K562 (cell line): Measurements from ENCODE around the gene BNIPL. TPM values are rescaled to one million over a fixed set of nuclear protein-coding genes. Genes with fewer than 3 reads are reported as not detected.

Source experiments
- FOXK2 ChIP-seq, 2 experiments: fragments of 450-650 bp; IDR thresholded peaks in 1 of 2; conservative IDR thresholded peaks in 1 of 2; 2 replicates each; pipeline ENCODE4 v1.6.1; 2016; ENCODE audit warnings: low read depth in 2 of 2, mild to moderate bottlenecking in 1 of 2
- HOXB6 ChIP-seq: fragments of 250-450 bp; sonication (Bioruptor Pico); IDR thresholded peaks from 2 replicates; pipeline ENCODE4 v1.5.1; 2022; ENCODE audit warnings: mild to moderate bottlenecking, borderline replicate concordance
- MEF2A ChIP-seq: IDR thresholded peaks from 2 replicates; pipeline ENCODE4 v1.6.1; 2011; ENCODE audit warnings: low read depth, mild to moderate bottlenecking, low read length, moderate library complexity; ENCODE audit not compliant: control insufficient read depth
- MYC ChIP-seq, 2 experiments: fragments of 250-450 bp in 1 of 2; sonication (Bioruptor Pico) in 1 of 2; IDR thresholded peaks; 2 replicates each; pipeline versions ENCODE4 v1.5.1 to v1.6.1; 2012 to 2021; ENCODE audit warnings: low read depth in 2 of 2, borderline replicate concordance in 1 of 2, improper control_type of control experiment in 1 of 2, low read length in 1 of 2, mild to moderate bottlenecking in 1 of 2, moderate library complexity in 1 of 2
- NFIC ChIP-seq: fragments of 450-650 bp; IDR thresholded peaks from 2 replicates; pipeline ENCODE4 v1.6.1; 2017; ENCODE audit warnings: mild to moderate bottlenecking, inconsistent platforms
- RAD51 ChIP-seq: fragments of 450-650 bp; IDR thresholded peaks from 2 replicates; pipeline ENCODE4 v1.7.1; 2016; ENCODE audit warnings: low read depth, mild to moderate bottlenecking, borderline replicate concordance
- SIN3B ChIP-seq: fragments of 450-650 bp; IDR thresholded peaks from 2 replicates; pipeline ENCODE4 v1.6.1; 2017; ENCODE audit warnings: low read depth, mild to moderate bottlenecking, moderate library complexity
- SMAD2 ChIP-seq: fragments of 150-350 bp; IDR thresholded peaks from 2 replicates; pipeline ENCODE4 v1.6.1; 2014; ENCODE audit warnings: low read depth, mild to moderate bottlenecking, low read length
- TCF3 ChIP-seq: sonication (generic); formaldehyde crosslinking; IDR thresholded peaks from 2 replicates; pipeline ENCODE4 v1.4.0; 2020; ENCODE audit warnings: mild to moderate bottlenecking, missing genetic modification reagents
- XRCC4 ChIP-seq: IDR thresholded peaks from one replicate; pipeline ENCODE4 v1.6.1; 2011; ENCODE audit not compliant: insufficient read depth, insufficient read length; ENCODE audit errors: extremely low read depth
- ZEB2 ChIP-seq: fragments of 450-650 bp; IDR thresholded peaks from 2 replicates; pipeline ENCODE4 v1.6.1; 2016
- ZNF121 ChIP-seq: sonication (generic); formaldehyde crosslinking; conservative IDR thresholded peaks from 2 replicates; pipeline ENCODE4 v1.8.0; 2022; ENCODE audit warnings: missing genetic modification reagents
- polyA plus RNA-seq, 8 experiments: library from polyadenylated mRNA; depleted of rRNA in 4 of 8; stranded (reverse) in 5 of 8; unstranded in 3 of 8; fragments of >200 nt; fragmentation: Nextera tagmentation in 2 of 8; fragmentation: Illumina TruSeq in 1 of 8; extraction: Ambion mirVana in 2 of 8; extraction: Trizol in 1 of 8; gene quantifications; 2 replicates each; pipeline versions ENCODE4 v1.2.1 to v1.2.3, GENCODE V29; 2011 to 2014; ENCODE audit warnings: inconsistent platforms in 1 of 8, missing spikeins in 1 of 8
- total RNA-seq, 7 experiments: library from RNA; depleted of rRNA in 6 of 7; stranded (reverse); fragments of >200 nt in 6 of 7; fragmentation: Illumina TruSeq in 2 of 7; extraction: Trizol in 2 of 7; gene quantifications; 2 replicates each; pipeline versions ENCODE4 v1.2.1 to v1.2.3, GENCODE V29; 2011 to 2021; ENCODE audit warnings: low replicate concordance in 1 of 7
- TF ChIP-seq, protein P1 (sequence below): fragments of 250-450 bp; sonication (Bioruptor Pico); IDR thresholded peaks from 2 replicates; pipeline ENCODE4 v1.8.0; 2022; ENCODE audit warnings: inconsistent platforms, mild to moderate bottlenecking, moderate library complexity, borderline replicate concordance
- TF ChIP-seq, protein P2 (sequence below): fragments of 250-450 bp; sonication (Bioruptor Pico); IDR thresholded peaks from 2 replicates; pipeline ENCODE4 v1.4.0; 2020; ENCODE audit warnings: mild to moderate bottlenecking, moderate library complexity
- TF ChIP-seq, protein P3 (sequence below): fragments of 450-650 bp; IDR thresholded peaks from 2 replicates; pipeline ENCODE4 v1.6.1; 2018; ENCODE audit warnings: mild to moderate bottlenecking, low read depth; ENCODE audit not compliant: partially characterized antibody
- TF ChIP-seq, protein P4 (sequence below): sonication (generic); formaldehyde crosslinking; IDR thresholded peaks from 2 replicates; pipeline ENCODE4 v1.8.0; 2022; ENCODE audit warnings: mild to moderate bottlenecking, low read depth, missing genetic modification reagents
- TF ChIP-seq, protein P5 (sequence below), 2 experiments: fragments of 150-350 bp in 1 of 2; IDR thresholded peaks; 2 replicates each; pipeline ENCODE4 v1.6.1; 2012 to 2016; ENCODE audit warnings: low read depth in 2 of 2, low read length in 2 of 2, mild to moderate bottlenecking in 1 of 2, moderate library complexity in 1 of 2

Gene BNIPL
- total and polyA plus RNA-seq, 9 of the 15 experiments (the other 6 are each of a cell fraction or from before 2014, with no cell fraction given), result 0.08 to 1.4 (median 0.68) TPM

DNA sequence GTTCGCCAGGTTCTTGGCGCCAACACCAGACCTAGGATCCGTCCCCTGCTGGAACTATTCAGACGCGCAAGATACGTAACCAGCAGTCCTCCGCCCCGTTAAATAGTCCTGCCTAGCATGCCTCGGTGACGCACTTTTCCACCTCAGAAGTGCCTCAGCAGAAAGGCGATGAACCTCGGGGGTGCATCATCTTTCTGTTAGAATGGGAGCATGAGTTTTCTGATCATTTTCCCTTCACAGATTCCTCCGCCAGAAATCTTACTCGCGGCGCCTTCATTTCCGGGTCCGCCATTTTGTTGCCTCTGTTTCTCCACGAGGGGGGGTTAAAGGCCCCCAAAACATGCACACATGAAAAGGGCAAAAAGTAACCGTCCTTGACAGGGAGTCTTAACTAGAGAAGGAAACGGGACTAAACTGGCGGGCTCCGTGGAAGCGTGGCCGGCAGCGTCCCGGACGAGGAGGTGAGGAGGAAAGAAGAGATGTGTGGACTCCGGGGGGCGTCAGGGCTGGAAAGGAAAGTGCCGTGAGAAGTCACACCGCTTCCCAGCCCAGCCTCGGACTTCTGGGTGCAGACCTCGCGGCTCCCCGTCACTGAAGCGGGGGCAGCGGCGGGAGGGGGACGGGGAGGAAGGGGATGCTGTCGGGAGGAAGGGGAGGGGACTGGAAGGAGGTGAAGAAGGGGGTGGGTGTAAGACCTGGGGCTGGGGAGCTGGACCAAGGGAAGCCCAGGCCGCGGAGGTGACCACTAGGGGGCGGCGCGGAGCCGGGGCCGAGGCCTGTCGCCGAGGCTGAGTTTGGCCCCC lies 34.3 kb downstream of the BNIPL start, which contains the start of gene GABPB2 (continued):
- TF ChIP-seq, protein P1, sequence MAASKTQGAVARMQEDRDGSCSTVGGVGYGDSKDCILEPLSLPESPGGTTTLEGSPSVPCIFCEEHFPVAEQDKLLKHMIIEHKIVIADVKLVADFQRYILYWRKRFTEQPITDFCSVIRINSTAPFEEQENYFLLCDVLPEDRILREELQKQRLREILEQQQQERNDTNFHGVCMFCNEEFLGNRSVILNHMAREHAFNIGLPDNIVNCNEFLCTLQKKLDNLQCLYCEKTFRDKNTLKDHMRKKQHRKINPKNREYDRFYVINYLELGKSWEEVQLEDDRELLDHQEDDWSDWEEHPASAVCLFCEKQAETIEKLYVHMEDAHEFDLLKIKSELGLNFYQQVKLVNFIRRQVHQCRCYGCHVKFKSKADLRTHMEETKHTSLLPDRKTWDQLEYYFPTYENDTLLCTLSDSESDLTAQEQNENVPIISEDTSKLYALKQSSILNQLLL, result no peak
- TF ChIP-seq MEF2A, result no peak
- TF ChIP-seq ZNF121 (CRISPR knock-in tag), result no peak
- peak; percentile 88 to 89; a peak in 3 of 4 replicates for TF ChIP-seq FOXK2 (conservative IDR thresholded peaks at IDR 0.05 in 1 of 2, IDR thresholded peaks at IDR 0.05 in 1 of 2; ENCODE audit: low read depth in 2 of 2)
- peak; percentile 74 for TF ChIP-seq NFIC
- peak; percentile 91 for TF ChIP-seq MYC (IDR thresholded peaks at IDR 0.05; ENCODE audit: low read depth, low read length)
- peak; percentile 98 for TF ChIP-seq MYC (CRISPR knock-in tag; IDR thresholded peaks at IDR 0.05; ENCODE audit: borderline replicate concordance, low read depth)
- TF ChIP-seq, protein P2, sequence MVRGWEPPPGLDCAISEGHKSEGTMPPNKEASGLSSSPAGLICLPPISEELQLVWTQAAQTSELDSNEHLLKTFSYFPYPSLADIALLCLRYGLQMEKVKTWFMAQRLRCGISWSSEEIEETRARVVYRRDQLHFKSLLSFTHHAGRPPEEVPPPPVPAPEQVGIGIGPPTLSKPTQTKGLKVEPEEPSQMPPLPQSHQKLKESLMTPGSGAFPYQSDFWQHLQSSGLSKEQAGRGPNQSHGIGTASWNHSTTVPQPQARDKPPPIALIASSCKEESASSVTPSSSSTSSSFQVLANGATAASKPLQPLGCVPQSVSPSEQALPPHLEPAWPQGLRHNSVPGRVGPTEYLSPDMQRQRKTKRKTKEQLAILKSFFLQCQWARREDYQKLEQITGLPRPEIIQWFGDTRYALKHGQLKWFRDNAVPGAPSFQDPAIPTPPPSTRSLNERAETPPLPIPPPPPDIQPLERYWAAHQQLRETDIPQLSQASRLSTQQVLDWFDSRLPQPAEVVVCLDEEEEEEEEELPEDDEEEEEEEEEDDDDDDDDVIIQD, result no peak
- TF ChIP-seq, protein P3, sequence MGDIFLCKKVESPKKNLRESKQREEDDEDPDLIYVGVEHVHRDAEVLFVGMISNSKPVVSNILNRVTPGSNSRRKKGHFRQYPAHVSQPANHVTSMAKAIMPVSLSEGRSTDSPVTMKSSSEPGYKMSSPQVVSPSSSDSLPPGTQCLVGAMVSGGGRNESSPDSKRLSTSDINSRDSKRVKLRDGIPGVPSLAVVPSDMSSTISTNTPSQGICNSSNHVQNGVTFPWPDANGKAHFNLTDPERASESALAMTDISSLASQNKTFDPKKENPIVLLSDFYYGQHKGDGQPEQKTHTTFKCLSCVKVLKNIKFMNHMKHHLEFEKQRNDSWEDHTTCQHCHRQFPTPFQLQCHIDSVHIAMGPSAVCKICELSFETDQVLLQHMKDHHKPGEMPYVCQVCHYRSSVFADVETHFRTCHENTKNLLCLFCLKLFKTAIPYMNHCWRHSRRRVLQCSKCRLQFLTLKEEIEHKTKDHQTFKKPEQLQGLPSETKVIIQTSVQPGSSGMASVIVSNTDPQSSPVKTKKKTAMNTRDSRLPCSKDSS, result no peak
- peak; percentile 66; the same call in 1 of the 2 replicates for TF ChIP-seq ZEB2
- peak; percentile 63; the same call in 1 of the 2 replicates for TF ChIP-seq RAD51
- TF ChIP-seq, protein P4, sequence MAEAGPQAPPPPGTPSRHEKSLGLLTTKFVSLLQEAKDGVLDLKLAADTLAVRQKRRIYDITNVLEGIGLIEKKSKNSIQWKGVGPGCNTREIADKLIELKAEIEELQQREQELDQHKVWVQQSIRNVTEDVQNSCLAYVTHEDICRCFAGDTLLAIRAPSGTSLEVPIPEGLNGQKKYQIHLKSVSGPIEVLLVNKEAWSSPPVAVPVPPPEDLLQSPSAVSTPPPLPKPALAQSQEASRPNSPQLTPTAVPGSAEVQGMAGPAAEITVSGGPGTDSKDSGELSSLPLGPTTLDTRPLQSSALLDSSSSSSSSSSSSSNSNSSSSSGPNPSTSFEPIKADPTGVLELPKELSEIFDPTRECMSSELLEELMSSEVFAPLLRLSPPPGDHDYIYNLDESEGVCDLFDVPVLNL (CRISPR knock-in tag), result peak; percentile 92
- no peak for TF ChIP-seq SMAD2
- TF ChIP-seq HOXB6 (CRISPR knock-in tag), result no peak
- no peak for TF ChIP-seq SIN3B
- TF ChIP-seq TCF3 (CRISPR knock-in tag), result peak; percentile 33; the same call in 1 of the 2 replicates
- TF ChIP-seq XRCC4, result no peak
- TF ChIP-seq, protein P5, sequence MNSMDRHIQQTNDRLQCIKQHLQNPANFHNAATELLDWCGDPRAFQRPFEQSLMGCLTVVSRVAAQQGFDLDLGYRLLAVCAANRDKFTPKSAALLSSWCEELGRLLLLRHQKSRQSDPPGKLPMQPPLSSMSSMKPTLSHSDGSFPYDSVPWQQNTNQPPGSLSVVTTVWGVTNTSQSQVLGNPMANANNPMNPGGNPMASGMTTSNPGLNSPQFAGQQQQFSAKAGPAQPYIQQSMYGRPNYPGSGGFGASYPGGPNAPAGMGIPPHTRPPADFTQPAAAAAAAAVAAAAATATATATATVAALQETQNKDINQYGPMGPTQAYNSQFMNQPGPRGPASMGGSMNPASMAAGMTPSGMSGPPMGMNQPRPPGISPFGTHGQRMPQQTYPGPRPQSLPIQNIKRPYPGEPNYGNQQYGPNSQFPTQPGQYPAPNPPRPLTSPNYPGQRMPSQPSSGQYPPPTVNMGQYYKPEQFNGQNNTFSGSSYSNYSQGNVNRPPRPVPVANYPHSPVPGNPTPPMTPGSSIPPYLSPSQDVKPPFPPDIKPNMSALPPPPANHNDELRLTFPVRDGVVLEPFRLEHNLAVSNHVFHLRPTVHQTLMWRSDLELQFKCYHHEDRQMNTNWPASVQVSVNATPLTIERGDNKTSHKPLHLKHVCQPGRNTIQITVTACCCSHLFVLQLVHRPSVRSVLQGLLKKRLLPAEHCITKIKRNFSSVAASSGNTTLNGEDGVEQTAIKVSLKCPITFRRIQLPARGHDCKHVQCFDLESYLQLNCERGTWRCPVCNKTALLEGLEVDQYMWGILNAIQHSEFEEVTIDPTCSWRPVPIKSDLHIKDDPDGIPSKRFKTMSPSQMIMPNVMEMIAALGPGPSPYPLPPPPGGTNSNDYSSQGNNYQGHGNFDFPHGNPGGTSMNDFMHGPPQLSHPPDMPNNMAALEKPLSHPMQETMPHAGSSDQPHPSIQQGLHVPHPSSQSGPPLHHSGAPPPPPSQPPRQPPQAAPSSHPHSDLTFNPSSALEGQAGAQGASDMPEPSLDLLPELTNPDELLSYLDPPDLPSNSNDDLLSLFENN (IDR thresholded peaks at IDR 0.05; ENCODE audit: low read depth in 2 of 2, low read length in 2 of 2), result peak in 1 of 2 experiments; percentile 71; a peak in 1 of 4 replicates
